ENCODE results near the gene PALM3.

DNA sequence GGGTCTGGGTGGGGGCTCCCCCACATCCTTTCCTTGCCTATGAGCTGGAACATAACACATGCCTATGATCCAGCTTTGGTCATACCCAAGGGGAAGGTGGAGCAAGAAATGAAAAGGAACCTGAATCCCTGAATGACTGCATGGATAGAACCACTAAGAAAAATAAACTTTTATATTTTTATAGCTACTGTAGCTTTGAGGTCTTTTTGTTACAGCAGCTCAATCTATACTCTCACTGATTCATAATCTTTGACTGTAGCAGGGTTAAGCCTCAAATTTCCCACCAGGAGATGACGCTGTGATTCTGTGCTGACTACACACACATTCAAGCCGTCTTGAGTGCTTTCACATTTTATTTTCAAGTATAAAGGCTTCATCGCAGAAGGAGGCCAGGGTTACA is 8.8 kb downstream of the PALM3 start:
- TF ChIP-seq ZNF274 (IDR thresholded peaks at IDR 0.05; ENCODE audit: low read depth, low read length) (no peak), YY1 (IDR thresholded peaks at IDR 0.05; ENCODE audit: insufficient read depth, insufficient read length) (no peak)

All from NT2/D1 (cell line).